A549 (cell line): Measurements from ENCODE around the gene CYP4V2.

Source experiments
- CHD2 ChIP-seq: fragments of 150-350 bp; IDR thresholded peaks from 2 replicates; pipeline ENCODE4 v1.6.1; 2014; ENCODE audit warnings: low read length; ENCODE audit not compliant: partially characterized antibody
- CTCF ChIP-seq: fragments of >200 bp; sonication (Bioruptor Twin); formaldehyde crosslinking; IDR thresholded peaks from 3 replicates; pipeline ENCODE4 v1.5.1; 2016
- EP300 ChIP-seq, 2 experiments: fragments of >200 bp; sonication (Bioruptor Twin); formaldehyde crosslinking; IDR thresholded peaks; 2 replicates in 1 of 2; 3 replicates in 1 of 2; pipeline ENCODE4 v1.6.1; 2016 to 2017
- JUN ChIP-seq, 2 experiments: fragments of >200 bp; sonication (Bioruptor Twin); formaldehyde crosslinking; IDR thresholded peaks; 2 replicates in 1 of 2; 3 replicates in 1 of 2; pipeline ENCODE4 v1.6.1; 2016 to 2017
- TF ChIP-seq, protein P1 (sequence below): fragments of 450-650 bp; IDR thresholded peaks from 2 replicates; pipeline ENCODE4 v1.6.1; 2014; ENCODE audit warnings: antibody characterized with exemption

- no peak for TF ChIP-seq CHD2
- TF ChIP-seq CTCF = no peak
- no peak for TF ChIP-seq JUN (IDR thresholded peaks at IDR 0.05)
- TF ChIP-seq, protein P1, sequence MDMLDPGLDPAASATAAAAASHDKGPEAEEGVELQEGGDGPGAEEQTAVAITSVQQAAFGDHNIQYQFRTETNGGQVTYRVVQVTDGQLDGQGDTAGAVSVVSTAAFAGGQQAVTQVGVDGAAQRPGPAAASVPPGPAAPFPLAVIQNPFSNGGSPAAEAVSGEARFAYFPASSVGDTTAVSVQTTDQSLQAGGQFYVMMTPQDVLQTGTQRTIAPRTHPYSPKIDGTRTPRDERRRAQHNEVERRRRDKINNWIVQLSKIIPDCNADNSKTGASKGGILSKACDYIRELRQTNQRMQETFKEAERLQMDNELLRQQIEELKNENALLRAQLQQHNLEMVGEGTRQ = no peak
- no peak for TF ChIP-seq EP300 (IDR thresholded peaks at IDR 0.05)
These were observed 13.8 kb downstream of the CYP4V2 start for GRCh38 chr4:186205156-186205555.
